ENCODE results near the gene NACC1. TPM values are rescaled to one million over a fixed set of nuclear protein-coding genes. Genes with fewer than 3 reads are reported as not detected.

The NACC1 gene
- total RNA-seq, 1 donor from 2014 or later: 63.0 TPM

- Mint-ChIP-seq H3K9me3 (no peaks in the 10 kb centered on the region), H3K27ac (no peak overlapping the region), H3K4me3 (no peak overlapping the region), H3K4me1 (no peaks in the 10 kb centered on the region), H3K27me3 (ENCODE audit: low read depth) (no peaks in the 10 kb centered on the region), H3K36me3 (peaks cover 8% of the 10 kb centered on the region)
- no peak for TF ChIP-seq CTCF (IDR thresholded peaks at IDR 0.05; ENCODE audit: unreplicated experiment)
- no peak for DNase-seq (ENCODE audit: low spot score in 2 of 2, unreplicated experiment in 2 of 2)
These were observed 16.6 kb downstream of the NACC1 start for GRCh38 chr19:13134626-13135025.

GRCh38 chr19:13135068-13136062 is 17.3 kb downstream of the NACC1 start:
- DNase-seq (ENCODE audit: low spot score in 2 of 2, unreplicated experiment in 2 of 2): no peak
- Mint-ChIP-seq H3K27me3 (ENCODE audit: low read depth) (no peaks in the 10 kb centered on the region), H3K36me3 (peaks cover 9% of the 10 kb centered on the region), H3K4me3 (no peak overlapping the region), H3K27ac (no peak overlapping the region), H3K9me3 (no peaks in the 10 kb centered on the region), H3K4me1 (no peaks in the 10 kb centered on the region)
- no peak for TF ChIP-seq CTCF (IDR thresholded peaks at IDR 0.05; ENCODE audit: unreplicated experiment)

- Mint-ChIP-seq H3K27me3 (ENCODE audit: low read depth) (no peaks in the 10 kb centered on the region), H3K9me3 (no peaks in the 10 kb centered on the region), H3K27ac (no peak overlapping the region), H3K36me3 (peaks cover 15% of the 10 kb centered on the region), H3K4me1 (no peaks in the 10 kb centered on the region), H3K4me3 (no peak overlapping the region)
- no peak for TF ChIP-seq CTCF (IDR thresholded peaks at IDR 0.05; ENCODE audit: unreplicated experiment)
- no peak for DNase-seq (ENCODE audit: low spot score in 2 of 2, unreplicated experiment in 2 of 2)
These were observed 19.3 kb downstream of the NACC1 start for GRCh38 chr19:13137290-13137794.

GRCh38 chr19:13138171-13138915 is 20.3 kb downstream of the NACC1 start:
- Mint-ChIP-seq H3K9me3 (no peaks in the 10 kb centered on the region), H3K36me3 (peaks cover 15% of the 10 kb centered on the region), H3K27me3 (ENCODE audit: low read depth) (no peaks in the 10 kb centered on the region)

GRCh38 chr19:13138916-13139198 is 20.8 kb downstream of the NACC1 start:
- no peak for TF ChIP-seq CTCF (IDR thresholded peaks at IDR 0.05; ENCODE audit: unreplicated experiment)
- Mint-ChIP-seq H3K27ac (no peak overlapping the region), H3K27me3 (ENCODE audit: low read depth) (no peaks in the 10 kb centered on the region), H3K4me3 (no peak overlapping the region), H3K36me3 (peaks cover 16% of the 10 kb centered on the region), H3K4me1 (no peaks in the 10 kb centered on the region), H3K9me3 (no peaks in the 10 kb centered on the region)
- no peak for DNase-seq (ENCODE audit: low spot score in 2 of 2, unreplicated experiment in 2 of 2)

More at GRCh38 chr19:13138171-13138915, 20.3 kb downstream of the NACC1 start:
- DNase-seq (ENCODE audit: low spot score in 2 of 2, unreplicated experiment in 2 of 2): no peak
- no peak overlapping the region for H3K27ac Mint-ChIP-seq
- H3K4me3 Mint-ChIP-seq: no peak overlapping the region
- no peak for TF ChIP-seq CTCF (IDR thresholded peaks at IDR 0.05; ENCODE audit: unreplicated experiment)
- H3K4me1 Mint-ChIP-seq: no peaks in the 10 kb centered on the region
